GM12801 (cell line): ENCODE results near the gene HOXA3.

Source experiments
- TF ChIP-seq, protein P1 (sequence below): IDR thresholded peaks from one replicate; pipeline ENCODE4 v1.5.1; 2011; ENCODE audit warnings: control low read depth; ENCODE audit not compliant: insufficient read length; ENCODE audit errors: extremely low read depth

HOXA3 gene

DNA sequence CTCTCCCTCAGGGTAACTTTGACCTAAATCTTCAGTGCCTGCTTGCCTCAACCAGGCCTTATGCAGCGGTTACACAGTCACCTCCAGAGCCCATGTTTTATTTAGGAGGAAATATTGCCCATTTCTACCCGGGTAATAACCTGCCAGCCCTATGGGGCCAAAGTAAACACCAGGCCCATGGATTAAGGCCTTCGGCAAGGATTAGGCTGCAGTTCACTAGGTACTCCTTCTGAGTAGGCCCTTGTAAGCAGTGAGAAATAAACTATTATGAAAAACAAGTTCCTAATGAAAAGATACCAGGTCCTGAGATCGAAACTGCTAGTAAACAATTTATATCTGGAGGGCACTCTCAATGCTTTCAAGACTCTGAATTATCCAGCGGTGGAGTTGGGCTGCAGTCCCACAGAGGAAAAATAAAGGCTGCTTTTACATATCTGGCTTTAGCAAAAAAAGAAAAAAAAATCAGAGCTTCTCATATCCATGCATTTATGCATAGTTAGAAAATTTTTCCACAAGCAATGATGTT, 25.5 kb upstream of the HOXA3 start:
- TF ChIP-seq, protein P1, sequence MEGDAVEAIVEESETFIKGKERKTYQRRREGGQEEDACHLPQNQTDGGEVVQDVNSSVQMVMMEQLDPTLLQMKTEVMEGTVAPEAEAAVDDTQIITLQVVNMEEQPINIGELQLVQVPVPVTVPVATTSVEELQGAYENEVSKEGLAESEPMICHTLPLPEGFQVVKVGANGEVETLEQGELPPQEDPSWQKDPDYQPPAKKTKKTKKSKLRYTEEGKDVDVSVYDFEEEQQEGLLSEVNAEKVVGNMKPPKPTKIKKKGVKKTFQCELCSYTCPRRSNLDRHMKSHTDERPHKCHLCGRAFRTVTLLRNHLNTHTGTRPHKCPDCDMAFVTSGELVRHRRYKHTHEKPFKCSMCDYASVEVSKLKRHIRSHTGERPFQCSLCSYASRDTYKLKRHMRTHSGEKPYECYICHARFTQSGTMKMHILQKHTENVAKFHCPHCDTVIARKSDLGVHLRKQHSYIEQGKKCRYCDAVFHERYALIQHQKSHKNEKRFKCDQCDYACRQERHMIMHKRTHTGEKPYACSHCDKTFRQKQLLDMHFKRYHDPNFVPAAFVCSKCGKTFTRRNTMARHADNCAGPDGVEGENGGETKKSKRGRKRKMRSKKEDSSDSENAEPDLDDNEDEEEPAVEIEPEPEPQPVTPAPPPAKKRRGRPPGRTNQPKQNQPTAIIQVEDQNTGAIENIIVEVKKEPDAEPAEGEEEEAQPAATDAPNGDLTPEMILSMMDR: no peak

DNA sequence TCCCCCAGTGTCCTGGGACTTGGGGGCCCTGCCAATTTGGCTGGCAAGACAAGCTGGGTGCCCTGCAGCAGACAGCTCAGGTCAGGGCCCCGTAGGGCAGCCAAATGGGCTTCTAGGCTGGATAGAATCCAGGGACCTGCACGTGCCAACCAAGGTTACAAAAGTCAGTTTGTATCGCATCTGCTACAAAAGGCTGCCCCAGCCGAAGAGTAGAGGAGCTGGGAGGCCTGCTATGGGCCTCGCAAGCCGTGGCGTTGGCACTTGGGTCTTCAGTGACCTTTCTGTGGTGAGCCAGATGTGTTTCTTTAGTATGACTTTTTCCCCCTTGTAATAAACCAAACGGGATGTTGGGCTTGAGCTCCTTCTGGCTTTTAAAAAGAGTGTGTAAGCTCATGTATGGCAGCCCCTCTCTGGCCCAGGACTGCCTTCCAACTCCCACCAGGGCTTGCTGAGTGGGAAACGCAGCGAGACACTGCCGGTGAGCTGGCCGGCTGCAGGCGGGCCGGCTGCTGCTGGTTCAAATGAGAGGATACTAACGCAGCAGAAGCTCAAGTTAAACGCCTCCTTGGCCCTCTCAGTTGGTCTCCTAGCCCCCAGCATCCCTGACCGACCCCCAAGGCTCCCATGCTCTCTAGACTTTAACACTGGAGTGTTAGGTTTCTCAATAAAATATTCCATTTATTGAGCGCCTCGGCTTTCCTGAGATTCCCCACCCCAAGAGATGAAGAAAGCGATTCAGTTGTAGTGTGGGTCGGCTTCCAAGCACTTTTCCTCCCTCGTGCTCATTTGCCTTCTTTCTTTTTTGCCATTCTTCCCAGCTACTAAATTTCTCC, 24.8 kb upstream of the HOXA3 start:
- TF ChIP-seq, protein P1: no peak

DNA sequence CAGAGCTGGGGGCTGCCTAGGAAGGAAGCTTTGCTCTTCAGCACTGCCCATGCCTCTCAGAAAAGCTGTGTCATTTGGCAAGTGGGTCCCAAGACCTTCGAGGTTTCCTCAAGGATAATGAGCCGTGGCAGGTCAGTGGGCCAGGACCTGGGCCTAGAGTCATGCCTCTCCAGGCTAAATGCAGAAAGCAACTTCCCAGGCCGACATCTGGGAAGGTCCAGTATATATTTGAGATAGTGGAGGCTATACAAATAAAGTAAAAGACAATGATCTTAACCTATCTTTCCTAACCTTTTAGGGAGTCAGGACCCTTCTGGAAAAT, 24.1 kb upstream of the HOXA3 start:
- TF ChIP-seq, protein P1: no peak

DNA sequence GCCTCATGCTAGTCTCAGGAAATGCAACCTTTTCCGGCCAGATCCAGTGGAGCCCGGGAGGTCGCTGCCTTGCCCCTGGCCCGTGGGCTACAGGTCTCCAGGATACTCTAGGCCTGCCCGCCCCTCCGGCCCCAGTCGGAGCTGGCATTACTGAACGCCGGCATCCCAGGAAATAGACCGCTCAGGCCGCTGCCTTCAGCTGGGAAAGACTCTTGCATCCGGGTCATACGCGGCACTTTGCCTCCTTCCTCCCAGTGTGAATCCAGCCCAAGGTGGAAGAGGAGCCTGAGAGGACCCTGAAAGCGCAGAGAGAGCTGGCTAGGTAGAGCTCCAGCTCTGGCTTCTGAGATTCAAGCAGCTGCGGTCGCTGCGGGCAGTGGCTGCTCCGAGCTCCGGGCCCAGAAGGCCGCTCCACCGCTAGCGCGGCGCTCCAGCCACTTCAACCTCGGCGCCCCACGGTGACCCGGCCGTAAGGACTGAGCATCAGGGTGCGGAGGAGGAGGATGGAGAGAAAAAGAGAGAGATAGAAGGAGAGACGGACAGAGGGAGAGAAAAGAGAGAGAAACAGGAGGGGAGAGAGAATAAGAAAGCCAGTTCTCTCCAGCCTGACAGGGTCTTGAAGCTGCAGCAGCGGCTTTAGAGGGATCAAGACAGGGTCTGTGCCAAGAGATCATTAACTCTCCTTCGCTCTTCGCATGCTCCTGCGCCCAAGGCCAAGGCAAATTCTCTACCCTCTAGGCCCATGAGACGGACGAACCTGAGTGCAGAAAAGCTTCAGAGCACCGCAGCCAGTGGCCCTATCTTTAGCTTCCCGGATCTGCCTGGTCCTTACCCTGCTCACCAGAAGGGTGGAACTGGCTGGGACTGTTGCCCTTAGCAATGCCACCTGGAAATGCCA, 23.5 kb upstream of the HOXA3 start:
- TF ChIP-seq, protein P1: no peak

DNA sequence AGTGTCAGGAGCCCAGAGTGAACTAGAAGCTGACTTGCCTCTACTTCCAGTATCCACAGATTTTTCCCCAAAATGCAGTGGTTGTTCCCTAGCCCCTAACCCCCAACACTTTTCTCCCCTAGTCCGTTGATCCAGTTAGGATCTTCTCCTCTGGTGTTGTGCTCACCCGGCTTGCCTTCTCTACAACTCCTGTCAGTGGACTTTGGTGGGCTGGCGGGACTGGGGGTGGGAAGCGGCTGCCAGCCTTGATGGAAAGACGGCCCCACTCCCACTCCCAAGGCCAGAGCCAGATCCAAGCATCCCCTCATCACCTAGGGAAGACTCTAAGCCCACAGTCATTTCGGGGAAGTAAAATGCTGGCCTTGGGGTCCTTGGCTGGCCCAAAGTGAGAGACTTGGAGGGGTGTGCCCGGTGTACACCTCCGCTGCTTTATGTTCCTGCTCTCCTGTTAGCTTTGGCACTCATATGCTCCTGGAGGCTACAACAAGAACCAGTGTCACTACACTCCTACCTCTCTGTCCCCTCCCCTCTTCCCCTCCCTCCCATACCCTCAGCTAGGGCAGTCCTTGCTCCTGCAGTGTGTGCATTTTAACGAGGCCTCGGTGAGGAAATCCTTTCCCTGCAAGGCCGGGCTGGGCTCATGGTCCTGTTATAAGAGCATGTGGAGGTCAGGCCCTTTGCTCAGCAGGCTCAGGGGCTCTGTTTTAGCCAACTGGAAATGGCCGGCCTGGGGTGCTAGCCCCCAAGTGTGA, 22.7 kb upstream of the HOXA3 start:
- TF ChIP-seq, protein P1: no peak

DNA sequence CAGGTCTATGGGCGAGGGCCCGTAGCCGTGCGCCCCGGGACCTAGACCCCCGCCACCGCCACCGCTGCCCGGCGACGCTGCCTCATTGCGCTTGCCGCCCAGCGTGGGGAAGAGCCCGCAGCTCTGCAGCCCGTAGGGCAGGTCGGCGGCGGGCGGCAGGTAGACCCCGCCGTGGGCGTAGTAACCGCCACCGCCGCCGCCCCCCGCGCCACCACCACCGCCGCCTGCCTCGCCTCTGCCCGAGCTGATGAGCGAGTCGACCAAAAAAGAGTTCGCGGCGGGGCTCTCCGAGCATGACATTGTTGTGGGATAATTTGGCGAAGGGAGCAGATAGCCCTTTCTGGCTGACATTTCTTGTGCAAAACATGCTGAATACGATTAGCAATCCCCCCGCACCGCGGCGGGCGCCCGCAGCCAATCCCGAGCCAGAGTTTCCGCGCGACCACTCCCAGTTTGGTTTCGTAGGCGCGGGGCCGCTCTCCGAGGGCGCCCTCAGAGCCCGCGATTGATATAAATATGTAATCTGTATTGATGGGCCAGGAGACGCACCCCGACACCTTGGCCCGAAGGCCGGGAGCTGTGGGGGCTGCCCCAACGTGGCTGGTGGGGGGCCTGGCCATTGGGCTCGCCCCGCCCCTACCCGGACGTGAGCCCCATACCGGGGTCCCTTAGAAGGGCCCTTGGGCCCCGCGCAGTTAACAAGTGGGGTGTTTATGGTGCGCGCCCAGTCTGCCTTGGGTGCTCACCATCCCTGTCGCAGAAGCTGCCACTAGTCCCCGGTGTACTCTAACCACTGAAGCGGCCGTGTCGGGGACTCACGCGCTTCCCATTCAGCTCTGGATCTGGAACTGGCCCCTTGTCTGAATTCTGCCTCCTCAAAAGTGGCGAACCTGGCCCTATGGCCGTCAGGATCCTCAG, 21.8 kb upstream of the HOXA3 start, which contains the start of gene HOXA10:
Gene HOXA10 (minus strand): TSS at position 365 of the 918 bp plus-strand sequence. CDS start 14 bp downstream, at position 351.
- TF ChIP-seq, protein P1: no peak
